ENCODE results near the gene RRAS.

Gene RRAS

GRCh38 chr19:49593233-49594113 is 46.5 kb downstream of the RRAS start:
- H3K4me1 ChIP-seq = peaks cover 0 to 37% (median 15%) of the 10 kb centered on the region in 4 donors
- H3K36me3 ChIP-seq = peaks cover 25 to 44% (median 43%) of the 10 kb centered on the region in 3 donors
- no peaks in the 10 kb centered on the region for H3K9me3 ChIP-seq
- TF ChIP-seq CTCF (IDR thresholded peaks at IDR 0.05) = no peak
- no peaks in the 10 kb centered on the region for H3K27me3 ChIP-seq
- intact Hi-C loops (cut with DNase I; ENCODE audit: low total_unique reads) = loop anchor here (2.0 kb wide), 1 partner anchor 43 kb away; no protein-coding TSS in a partner anchor
- peak overlapping the region; percentile 86 to 92 for H3K27ac ChIP-seq
- peak overlapping the region; percentile 87 to 96 for H3K4me3 ChIP-seq
- peak; percentile 92 to 98 for DNase-seq

DNA sequence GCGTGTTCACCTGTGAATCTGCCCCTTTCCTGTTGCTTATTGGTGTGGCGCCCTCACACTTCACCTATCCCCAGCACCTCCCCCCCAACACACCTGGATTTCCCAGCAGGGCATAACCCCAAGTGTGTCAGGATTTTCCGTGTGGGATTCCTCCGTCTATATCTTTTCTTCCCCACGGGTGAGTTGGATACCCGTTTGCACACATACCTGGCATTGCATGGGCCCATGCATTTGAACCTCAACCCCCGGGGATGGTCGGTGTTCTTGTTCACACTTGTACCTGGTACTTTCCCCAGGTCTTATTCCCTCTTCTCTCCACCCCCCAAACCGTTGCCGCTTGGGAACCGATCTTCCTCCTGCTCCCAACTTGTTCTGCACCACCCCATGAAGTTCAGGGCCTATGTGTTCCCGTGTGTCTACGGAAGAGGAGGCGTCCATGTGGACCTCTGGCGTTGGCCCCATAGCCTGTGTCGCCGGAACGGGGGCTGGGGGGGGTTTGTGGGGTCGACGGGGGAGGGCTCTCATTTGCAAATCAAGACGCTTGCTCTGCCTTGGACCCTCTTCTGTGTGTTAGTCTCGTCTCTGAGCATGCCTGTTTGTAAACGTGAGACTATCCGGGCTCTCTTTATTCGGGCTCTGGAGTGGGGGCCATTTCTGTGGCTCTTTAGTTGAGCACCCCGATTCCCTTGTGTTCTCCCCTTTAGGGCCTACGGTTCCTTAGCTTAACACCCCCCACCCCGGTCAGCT is 47.3 kb downstream of the RRAS start:
- intact Hi-C loops (cut with DNase I; ENCODE audit: low total_unique reads) = loop anchor here (2.0 kb wide), 1 partner anchor 44 kb away; no protein-coding TSS in a partner anchor
- H3K27ac ChIP-seq = peak overlapping the region; percentile 86 to 92
- DNase-seq = no peak

DNA sequence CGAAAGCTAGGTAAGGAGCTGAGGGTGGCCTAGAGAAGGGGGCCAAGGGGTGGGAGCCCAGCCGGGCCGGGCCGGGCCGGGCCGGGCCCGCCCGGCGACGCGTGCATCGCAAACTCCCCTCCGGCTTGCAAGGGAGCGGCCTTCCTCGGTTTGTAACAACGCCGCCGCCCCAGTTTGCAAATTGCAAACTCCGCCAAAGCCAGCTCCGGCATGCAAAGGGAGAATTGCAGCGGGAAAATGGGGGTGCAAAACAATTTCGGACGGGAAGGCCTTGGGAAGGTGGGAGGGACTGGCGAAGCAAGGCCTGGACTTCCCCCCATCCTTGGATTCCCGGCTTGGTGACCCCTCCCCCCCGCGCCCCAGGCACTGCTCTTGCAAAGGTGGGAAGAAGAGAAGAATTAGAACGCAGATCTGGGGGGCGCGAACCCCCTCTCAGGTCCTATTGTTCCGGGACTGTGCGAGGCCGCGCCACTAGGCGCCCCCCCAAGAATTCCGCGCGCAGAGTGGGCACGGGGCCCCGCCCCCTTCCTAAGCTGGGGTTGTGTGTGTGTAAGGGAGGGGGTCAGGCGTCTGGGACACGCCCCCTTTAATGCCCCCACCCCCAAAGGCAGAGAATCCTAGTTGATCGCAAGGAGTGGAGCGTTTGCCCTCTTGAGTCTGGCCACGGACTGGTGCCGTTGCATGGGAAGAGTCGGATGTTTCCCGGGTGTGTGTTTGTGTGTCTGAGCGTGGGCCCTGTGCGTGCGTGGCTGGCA is 48.0 kb downstream of the RRAS start:
- peak in 1 of 2 donors; percentile 75 for DNase-seq
- no peaks in the 10 kb centered on the region for H3K27me3 ChIP-seq
- H3K36me3 ChIP-seq = peaks cover 13 to 30% (median 28%) of the 10 kb centered on the region in 3 donors
- peaks cover 0 to 37% (median 15%) of the 10 kb centered on the region in 4 donors for H3K4me1 ChIP-seq
- no peak for TF ChIP-seq CTCF (IDR thresholded peaks at IDR 0.05)
- H3K4me3 ChIP-seq = peak overlapping the region; percentile 87 to 96
- H3K9me3 ChIP-seq = no peaks in the 10 kb centered on the region
- H3K27ac ChIP-seq = peak overlapping the region; percentile 86 to 92
- intact Hi-C loops (cut with DNase I; ENCODE audit: low total_unique reads) = loop anchor here (2.0 kb wide), 2 partner anchors 45 to 85 kb away; partner anchors contain the start of gene PRMT1

More for the DNA sequence above, 47.3 kb downstream of the RRAS start:
- Histone ChIP-seq H3K36me3 (peaks cover 19 to 38% (median 35%) of the 10 kb centered on the region in 3 donors), H3K4me3 (peak overlapping the region; percentile 87 to 96), H3K9me3 (no peaks in the 10 kb centered on the region), H3K4me1 (peaks cover 0 to 37% (median 15%) of the 10 kb centered on the region in 4 donors), H3K27me3 (no peaks in the 10 kb centered on the region)
- TF ChIP-seq CTCF (IDR thresholded peaks at IDR 0.05) = no peak

DNA sequence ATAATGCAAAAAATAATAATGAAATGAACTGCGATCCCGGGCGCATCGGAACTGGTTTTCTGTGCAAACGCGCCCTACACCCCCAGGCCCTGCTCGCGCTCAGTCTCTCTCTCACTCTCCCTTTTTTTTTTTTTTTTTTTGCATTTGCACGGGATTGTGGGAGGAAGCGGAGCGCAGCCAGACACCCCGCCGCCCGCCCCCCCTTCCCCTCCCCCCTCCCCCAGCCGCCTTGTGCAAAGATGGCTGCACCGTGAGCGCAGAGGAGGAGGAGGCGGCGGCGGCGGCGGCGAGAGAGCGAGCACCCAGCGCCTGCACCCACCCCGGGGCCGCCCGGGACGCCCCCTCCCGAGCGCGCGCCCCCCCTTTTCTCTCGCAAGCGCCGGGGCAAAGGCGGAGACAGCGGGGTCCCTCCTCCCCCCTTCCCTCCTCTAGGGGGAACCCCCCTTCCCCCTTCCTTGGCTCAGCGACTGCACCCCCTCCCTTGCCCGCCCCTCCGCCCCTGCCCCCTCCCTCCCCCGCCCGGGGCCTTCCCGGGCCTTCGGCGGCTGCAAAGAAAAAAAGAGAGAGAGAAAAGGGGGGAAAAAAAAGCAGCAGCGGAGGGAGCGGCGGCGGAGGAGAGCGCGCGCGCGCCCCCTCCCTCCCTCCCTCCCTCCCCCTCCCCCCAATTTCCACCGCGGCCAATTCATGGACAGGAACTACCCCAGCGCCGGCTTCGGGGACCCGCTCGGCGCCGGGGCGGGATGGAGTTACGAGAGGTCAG is 48.8 kb downstream of the RRAS start, which contains the start of gene PRR12:
TSS of gene PRR12 (plus strand) at position 212 of the 760 bp plus-strand sequence. CDS start at position 685, 473 bp downstream.
- H3K4me3 ChIP-seq = peak within 1 kb of the TSS; percentile 87 to 96
- H3K27me3 ChIP-seq = no peaks in the 10 kb centered on the region
- peak within 1 kb of the TSS; percentile 86 to 92 for H3K27ac ChIP-seq
- peaks cover 0 to 37% (median 15%) of the 10 kb centered on the region in 4 donors for H3K4me1 ChIP-seq
- peaks cover 8 to 22% (median 20%) of the 10 kb centered on the region in 3 donors for H3K36me3 ChIP-seq
- no peaks in the 10 kb centered on the region for H3K9me3 ChIP-seq
- no peak for TF ChIP-seq CTCF (IDR thresholded peaks at IDR 0.05)
- DNase-seq = peak; percentile 35 to 83
- intact Hi-C loops (cut with DNase I; ENCODE audit: low total_unique reads) = loop anchor here (2.0 kb wide), 1 partner anchor 86 kb away; the partner anchor contains the start of gene PRMT1

Data from tibial artery (tissue), 4 donors.